BJ (cell line): Measurements from ENCODE around the gene ANKRD29. TPM values are rescaled to one million over a fixed set of nuclear protein-coding genes. Genes with fewer than 3 reads are reported as not detected.
A peak's percentile ranks its signal among the peaks of the same experiment; 100 is the strongest.

Experiments used
- CTCF ChIA-PET: fragments of 350-600 bp; formaldehyde crosslinking; extraction: SDS; loops from one replicate; lab custom pipeline; 2021; ENCODE audit warnings: antibody characterized with exemption, inconsistent platforms; lab: Yijun Ruan, JAX
- POLR2A ChIA-PET: fragments of 300-600 bp; sonication (Branson Sonifier 250); formaldehyde crosslinking; extraction: SDS; loops from one replicate; lab custom pipeline; 2021; ENCODE audit warnings: antibody characterized with exemption; lab: Charles Lee
- DNase-seq: peaks from one replicate; pipeline ENCODE4 v3.0.0-alpha.2; 2011; ENCODE audit warnings: low read depth
- H3K27me3 ChIP-seq: 2 replicates; pipeline ENCODE4 v1.6.0; 2011; ENCODE audit warnings: low read length; ENCODE audit not compliant: control insufficient read depth, insufficient read depth
- H3K36me3 ChIP-seq: 2 replicates; pipeline ENCODE4 v1.5.1; 2011; ENCODE audit warnings: low read length; ENCODE audit not compliant: control insufficient read depth, insufficient read depth
- H3K4me3 ChIP-seq: 2 replicates; pipeline ENCODE4 v1.5.1; 2011; ENCODE audit warnings: low read depth, mild to moderate bottlenecking, control low read depth, low read length
- CTCF ChIP-seq: IDR thresholded peaks from 2 replicates; pipeline ENCODE4 v1.5.1; 2011; ENCODE audit warnings: low read depth, mild to moderate bottlenecking, control low read depth, inconsistent platforms, low read length, moderate library complexity; ENCODE audit not compliant: insufficient read depth
- polyA plus RNA-seq: library from polyadenylated mRNA; depleted of rRNA; stranded (reverse); fragments of >200 nt; gene quantifications from 2 replicates; pipeline ENCODE4 v1.2.3, GENCODE V29; 2011

Gene ANKRD29
- polyA plus RNA-seq, 1 experiment, result 4.7 TPM

GRCh38 chr18:23623040-23623439 lies 39.7 kb downstream of the ANKRD29 start:
- H3K27me3 ChIP-seq, result peaks cover 2% of the 10 kb centered on the region
- ChIA-PET POLR2A (no interaction called here), CTCF (interaction anchor here (0.5 to 10.8 kb wide), 6 partner anchors 10 to 288 kb away, joined by 3 to 102 read pairs (median 6); no protein-coding TSS in a partner anchor)
- H3K4me3 ChIP-seq, result no peak overlapping the region
- no peak for DNase-seq
- no peak for TF ChIP-seq CTCF
- no peaks in the 10 kb centered on the region for H3K36me3 ChIP-seq

DNA sequence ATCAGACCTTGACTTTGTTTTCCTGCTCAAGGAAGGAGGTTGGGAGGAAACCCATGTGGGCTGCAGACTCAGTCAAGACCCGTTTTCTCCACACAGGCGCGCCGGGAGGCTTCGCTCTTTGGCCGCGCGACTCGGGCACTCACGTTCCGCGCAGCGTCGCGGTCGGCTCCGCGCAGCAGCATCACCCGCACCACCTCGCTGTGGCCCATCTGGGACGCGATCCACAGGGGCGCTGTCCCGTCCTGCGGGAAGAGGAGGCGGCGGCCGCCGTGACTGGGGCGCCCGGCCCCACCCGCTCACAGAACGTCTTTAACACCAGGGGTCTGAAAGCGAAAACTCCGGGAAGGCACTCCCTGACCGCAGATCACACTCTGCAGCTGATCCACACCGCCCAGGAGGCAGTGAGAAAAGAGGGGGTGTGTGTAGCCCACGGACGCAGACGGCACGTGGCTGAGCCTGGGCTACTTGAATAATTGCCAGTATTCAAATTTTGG lies 43.3 kb downstream of the ANKRD29 start:
- H3K27me3 ChIP-seq, result peaks cover 2% of the 10 kb centered on the region
- H3K4me3 ChIP-seq, result peak overlapping the region; percentile 40
- peak; percentile 21; the same call in 1 of the 2 replicates for TF ChIP-seq CTCF
- ChIA-PET CTCF (interaction anchor here (0.6 to 10.8 kb wide), 3 partner anchors 12 to 89 kb away, joined by 3 to 102 read pairs (median 10); no protein-coding TSS in a partner anchor), POLR2A (no interaction called here)
- H3K36me3 ChIP-seq, result no peaks in the 10 kb centered on the region
- DNase-seq, result no peak

DNA sequence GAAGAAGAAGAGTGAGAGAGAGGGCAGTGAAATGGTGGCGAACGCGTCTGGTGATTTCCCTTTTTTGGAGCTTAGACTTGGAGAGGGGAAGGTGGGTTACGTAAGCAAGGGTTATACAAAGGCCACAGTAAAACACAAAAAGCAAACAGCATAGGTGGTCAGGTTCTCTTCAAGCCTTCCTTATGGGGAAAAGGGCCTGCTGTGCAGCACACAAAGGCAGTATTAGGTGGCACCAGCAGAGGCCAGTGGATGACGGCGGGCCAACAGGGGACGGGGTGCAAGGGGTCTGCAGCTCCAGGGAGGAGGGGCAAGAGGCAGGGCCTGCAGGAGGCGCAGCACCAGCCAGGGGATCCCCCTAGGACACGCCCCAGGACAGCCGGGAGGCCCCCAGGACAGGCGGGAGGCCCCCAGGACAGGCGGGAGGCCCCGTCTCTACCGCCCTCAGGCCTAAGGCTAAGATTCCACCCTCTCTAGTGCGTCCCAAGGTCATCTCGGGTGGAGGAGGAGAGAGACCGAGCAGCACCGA lies 43.8 kb downstream of the ANKRD29 start:
- no peak for DNase-seq
- TF ChIP-seq CTCF, result peak; percentile 19; the same call in 1 of the 2 replicates
- Histone ChIP-seq H3K36me3 (no peaks in the 10 kb centered on the region), H3K4me3 (peak overlapping the region; percentile 40), H3K27me3 (peaks cover 2% of the 10 kb centered on the region)
- CTCF ChIA-PET, result interaction anchor here (4.2 to 10.8 kb wide), 2 partner anchors 11 to 84 kb away, joined by 10 to 102 read pairs; no protein-coding TSS in a partner anchor
- POLR2A ChIA-PET, result no interaction called here

DNA sequence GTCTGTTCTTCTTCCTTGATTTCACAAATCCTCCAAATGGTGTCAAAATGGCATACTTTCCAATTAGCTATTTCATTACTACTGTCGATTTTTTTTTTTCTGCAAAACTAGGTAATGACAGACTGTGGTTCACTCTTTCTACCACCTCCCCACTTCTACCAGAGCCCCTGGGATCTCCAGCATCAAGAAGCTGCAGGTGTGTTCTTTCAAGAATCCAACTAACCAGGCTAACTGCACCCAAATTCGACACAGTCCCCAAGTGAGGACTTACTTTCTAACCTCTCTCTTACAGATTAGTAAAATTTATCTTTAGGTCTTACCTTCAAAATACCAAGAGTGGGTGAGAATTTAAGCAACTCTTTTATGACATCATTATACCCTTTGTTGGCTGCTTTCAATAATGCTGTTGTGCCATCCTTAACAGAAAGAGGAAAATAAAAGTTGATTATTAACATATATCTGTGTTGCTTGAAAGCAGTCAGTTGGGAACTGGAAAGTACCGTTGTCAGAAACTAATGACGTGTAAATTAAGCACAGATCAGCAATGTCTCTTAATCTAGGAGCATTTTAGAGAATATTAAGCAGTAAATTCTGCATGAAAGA lies 45.2 kb downstream of the ANKRD29 start:
- Histone ChIP-seq H3K27me3 (peaks cover 2% of the 10 kb centered on the region), H3K36me3 (no peaks in the 10 kb centered on the region), H3K4me3 (no peak overlapping the region)
- POLR2A ChIA-PET, result no interaction called here
- CTCF ChIA-PET, result interaction anchor here (0.6 to 10.8 kb wide), 4 partner anchors 10 to 301 kb away, joined by 5 to 102 read pairs (median 8); no protein-coding TSS in a partner anchor
- no peak for DNase-seq
- TF ChIP-seq CTCF, result no peak

DNA sequence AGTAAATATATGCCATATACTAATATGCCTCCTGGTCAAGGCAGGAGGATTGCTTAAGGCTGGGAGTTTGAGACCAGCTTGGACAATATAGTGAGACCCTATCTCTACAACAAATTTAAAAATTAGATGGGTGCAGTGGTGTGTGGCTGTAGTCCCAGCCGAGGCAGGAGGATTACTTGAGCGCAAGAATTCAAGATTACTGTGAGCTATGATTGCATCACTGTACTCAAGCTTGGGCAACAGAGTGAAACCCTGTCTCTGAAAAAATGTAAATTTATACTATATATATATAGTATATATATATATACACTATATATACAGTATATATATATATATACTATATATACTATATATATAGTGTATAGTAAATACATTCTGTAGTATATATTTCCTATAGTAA lies 46.5 kb downstream of the ANKRD29 start:
- no peak for TF ChIP-seq CTCF
- no peaks in the 10 kb centered on the region for H3K36me3 ChIP-seq
- ChIA-PET POLR2A (no interaction called here), CTCF (interaction anchor here (4.2 kb wide), 1 partner anchor 9 kb away, joined by 10 read pairs; no protein-coding TSS in a partner anchor)
- no peak overlapping the region for H3K4me3 ChIP-seq
- H3K27me3 ChIP-seq, result peaks cover 2% of the 10 kb centered on the region; the same call in 1 of the 2 replicates
- DNase-seq, result no peak
